ENCODE data around the gene MLLT3.

DNA sequence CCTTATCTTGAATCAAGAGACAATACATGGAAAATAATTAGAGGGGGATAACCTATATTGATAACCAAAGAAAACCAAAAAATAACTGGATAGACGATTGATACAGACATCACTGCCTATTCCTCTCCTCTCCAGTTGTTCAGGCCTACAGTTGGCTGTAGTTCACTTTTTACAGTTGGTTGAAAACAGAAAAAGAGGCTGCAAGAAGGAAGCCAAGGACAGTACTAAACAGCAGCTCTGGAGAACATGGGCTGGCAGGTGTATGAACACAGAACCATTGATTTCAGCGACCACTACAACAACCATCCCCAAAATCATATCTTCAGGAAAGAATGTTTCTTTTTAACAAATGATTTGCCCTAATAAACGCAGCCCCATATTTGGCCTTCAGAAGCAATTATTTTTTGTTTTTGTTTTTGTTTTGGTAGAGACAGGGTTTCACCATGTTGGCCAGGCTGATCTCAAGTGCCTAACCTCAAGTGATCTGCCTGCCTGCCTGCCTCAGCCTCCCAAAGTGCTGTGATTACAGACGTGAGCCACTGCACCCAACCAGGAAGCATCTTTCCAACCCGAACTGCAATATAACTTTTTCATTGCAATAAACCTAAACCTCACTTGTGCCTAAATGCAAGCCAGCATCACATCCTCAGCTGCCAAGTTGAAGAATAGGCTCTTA, 64.3 kb downstream of the MLLT3 start:
- TF ChIP-seq, protein P1, sequence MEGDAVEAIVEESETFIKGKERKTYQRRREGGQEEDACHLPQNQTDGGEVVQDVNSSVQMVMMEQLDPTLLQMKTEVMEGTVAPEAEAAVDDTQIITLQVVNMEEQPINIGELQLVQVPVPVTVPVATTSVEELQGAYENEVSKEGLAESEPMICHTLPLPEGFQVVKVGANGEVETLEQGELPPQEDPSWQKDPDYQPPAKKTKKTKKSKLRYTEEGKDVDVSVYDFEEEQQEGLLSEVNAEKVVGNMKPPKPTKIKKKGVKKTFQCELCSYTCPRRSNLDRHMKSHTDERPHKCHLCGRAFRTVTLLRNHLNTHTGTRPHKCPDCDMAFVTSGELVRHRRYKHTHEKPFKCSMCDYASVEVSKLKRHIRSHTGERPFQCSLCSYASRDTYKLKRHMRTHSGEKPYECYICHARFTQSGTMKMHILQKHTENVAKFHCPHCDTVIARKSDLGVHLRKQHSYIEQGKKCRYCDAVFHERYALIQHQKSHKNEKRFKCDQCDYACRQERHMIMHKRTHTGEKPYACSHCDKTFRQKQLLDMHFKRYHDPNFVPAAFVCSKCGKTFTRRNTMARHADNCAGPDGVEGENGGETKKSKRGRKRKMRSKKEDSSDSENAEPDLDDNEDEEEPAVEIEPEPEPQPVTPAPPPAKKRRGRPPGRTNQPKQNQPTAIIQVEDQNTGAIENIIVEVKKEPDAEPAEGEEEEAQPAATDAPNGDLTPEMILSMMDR (IDR thresholded peaks at IDR 0.05; ENCODE audit: insufficient read depth, low read depth, low read length), result no peak
- TF ChIP-seq EZH2 (IDR thresholded peaks at IDR 0.05; ENCODE audit: insufficient read depth, low read length), result no peak
